Lower leg skin (tissue), 3 donors: Measurements from ENCODE around the gene TMEM170B.

Experiments
- CTCF ChIP-seq, 3 donors: fragments of 450-650 bp; IDR thresholded peaks; one replicate each; pipeline ENCODE4 v1.5.1; 2016; ENCODE audit warnings: antibody characterized with exemption in 3 of 3, mild to moderate bottlenecking in 3 of 3, moderate library complexity in 2 of 3
- POLR2A ChIP-seq, 2 donors: fragments of 450-650 bp; IDR thresholded peaks; one replicate each; pipeline ENCODE4 v1.6.1; 2016 to 2017; ENCODE audit warnings: antibody characterized with exemption in 2 of 2, mild to moderate bottlenecking in 1 of 2, moderate library complexity in 1 of 2

- no peak for TF ChIP-seq CTCF (IDR thresholded peaks at IDR 0.05)
- no peak for TF ChIP-seq POLR2A (IDR thresholded peaks at IDR 0.05)
These were observed at the start of gene TMEM170B for GRCh38 chr6:11537229-11538051.
